Adrenal gland (tissue), 5 donors: Measurements from ENCODE around the gene KIF1A.

ENCODE experiments used
- CTCF ChIP-seq, 6 experiments: fragments of 450-650 bp in 4 of 6; fragments of 200-600 bp in 2 of 6; sonication (generic) in 1 of 6; IDR thresholded peaks; 1 replicate in 5 of 6; 2 replicates in 1 of 6; pipeline versions ENCODE4 v1.5.1 to v1.8.0; 2016 to 2021; ENCODE audit warnings: antibody characterized with exemption in 6 of 6, mild to moderate bottlenecking in 2 of 6, moderate library complexity in 1 of 6
- POLR2A ChIP-seq, 2 donors: fragments of 450-650 bp; IDR thresholded peaks; one replicate each; pipeline ENCODE4 v1.6.1; 2017; ENCODE audit warnings: antibody characterized with exemption in 2 of 2, mild to moderate bottlenecking in 2 of 2, moderate library complexity in 1 of 2
- donor health status: DM: no; HTN: no; CAD: no.

GRCh38 chr2:240834377-240834975, 14.5 kb upstream of the KIF1A start:
- TF ChIP-seq CTCF (IDR thresholded peaks at IDR 0.05): no peak
- TF ChIP-seq POLR2A (IDR thresholded peaks at IDR 0.05): no peak
